HepG2 (cell line): ENCODE measurements around the gene TSC22D4. TPM values are rescaled to one million over a fixed set of nuclear protein-coding genes. Genes with fewer than 3 reads are reported as not detected.

ENCODE experiments used
- ATM ChIP-seq: fragments of 450-650 bp; IDR thresholded peaks from 2 replicates; pipeline ENCODE4 v1.7.1; 2017; ENCODE audit warnings: mild to moderate bottlenecking, borderline replicate concordance
- BCL6 ChIP-seq: IDR thresholded peaks from 2 replicates; pipeline ENCODE4 v1.6.1; 2016; ENCODE audit warnings: missing genetic modification reagents, missing compliant biosample characterization
- ETS1 ChIP-seq: sonication (generic); formaldehyde crosslinking; IDR thresholded peaks from 2 replicates; pipeline ENCODE4 v1.4.0; 2020; ENCODE audit warnings: missing genetic modification reagents
- FIP1L1 ChIP-seq: fragments of 200-400 bp; formaldehyde crosslinking; IDR thresholded peaks from 2 replicates; pipeline ENCODE4 v1.6.1; 2018; ENCODE audit warnings: low read depth, mild to moderate bottlenecking, low read length, moderate library complexity, borderline replicate concordance; ENCODE audit not compliant: insufficient read depth
- FUBP1 ChIP-seq: sonication (generic); formaldehyde crosslinking; IDR thresholded peaks from 2 replicates; pipeline ENCODE4 v1.5.1; 2020; ENCODE audit warnings: missing genetic modification reagents, mild to moderate bottlenecking, borderline replicate concordance
- GABPB1 ChIP-seq: IDR thresholded peaks from 2 replicates; pipeline ENCODE4 v1.6.1; 2016; ENCODE audit warnings: mild to moderate bottlenecking, missing genetic modification reagents, moderate library complexity, missing compliant biosample characterization
- MEIS2 ChIP-seq: sonication (generic); formaldehyde crosslinking; IDR thresholded peaks from 2 replicates; pipeline ENCODE4 v1.9.0; 2021; ENCODE audit warnings: mild to moderate bottlenecking, missing genetic modification reagents
- MLLT10 ChIP-seq: sonication (generic); formaldehyde crosslinking; IDR thresholded peaks from 2 replicates; pipeline ENCODE4 v1.4.0; 2020; ENCODE audit warnings: missing genetic modification reagents
- NCOA1 ChIP-seq: sonication (generic); formaldehyde crosslinking; IDR thresholded peaks from 2 replicates; pipeline ENCODE4 v1.9.0; 2021; ENCODE audit warnings: missing genetic modification reagents
- NCOR1 ChIP-seq: fragments of 200-600 bp; sonication (generic); IDR thresholded peaks from 2 replicates; pipeline ENCODE4 v1.7.0; 2017; ENCODE audit warnings: antibody characterized with exemption, low read length, borderline replicate concordance
- NR2C2 ChIP-seq: sonication (generic); formaldehyde crosslinking; IDR thresholded peaks from 2 replicates; pipeline ENCODE4 v1.4.0; 2020; ENCODE audit warnings: missing genetic modification reagents, mild to moderate bottlenecking, moderate library complexity, borderline replicate concordance
- RBAK ChIP-seq: sonication (generic); formaldehyde crosslinking; IDR thresholded peaks from 2 replicates; pipeline ENCODE4 v1.5.1; 2020; ENCODE audit warnings: mild to moderate bottlenecking, missing genetic modification reagents
- SRSF1 ChIP-seq: fragments of 200-400 bp; formaldehyde crosslinking; optimal IDR thresholded peaks from 2 replicates; pipeline ENCODE3; 2017; ENCODE audit warnings: mild to moderate bottlenecking, low read depth, low read length, moderate library complexity
- ZBTB25 ChIP-seq: IDR thresholded peaks from 2 replicates; pipeline ENCODE4 v1.6.1; 2018; ENCODE audit warnings: missing genetic modification reagents
- ZBTB3 ChIP-seq: sonication (generic); formaldehyde crosslinking; IDR thresholded peaks from 2 replicates; pipeline ENCODE4 v1.4.0; 2020; ENCODE audit warnings: low read depth, mild to moderate bottlenecking, moderate library complexity, missing genetic modification reagents, borderline replicate concordance
- ZNF124 ChIP-seq: sonication (generic); formaldehyde crosslinking; IDR thresholded peaks from 2 replicates; pipeline ENCODE4 v1.4.0; 2020; ENCODE audit warnings: missing genetic modification reagents
- ZNF234 ChIP-seq: sonication (generic); formaldehyde crosslinking; conservative IDR thresholded peaks from 2 replicates; pipeline ENCODE4 v1.5.1; 2020; ENCODE audit warnings: mild to moderate bottlenecking, missing genetic modification reagents
- ZNF296 ChIP-seq: sonication (generic); formaldehyde crosslinking; conservative IDR thresholded peaks from 2 replicates; pipeline ENCODE4 v1.5.0; 2020; ENCODE audit warnings: mild to moderate bottlenecking, missing genetic modification reagents
- ZNF382 ChIP-seq: sonication (generic); formaldehyde crosslinking; IDR thresholded peaks from 2 replicates; pipeline ENCODE4 v1.5.0; 2020; ENCODE audit warnings: missing genetic modification reagents, mild to moderate bottlenecking, borderline replicate concordance
- ZNF513 ChIP-seq: sonication (generic); formaldehyde crosslinking; conservative IDR thresholded peaks from 2 replicates; pipeline ENCODE4 v1.5.0; 2020; ENCODE audit warnings: missing genetic modification reagents
- ZNF549 ChIP-seq: sonication (generic); formaldehyde crosslinking; IDR thresholded peaks from 2 replicates; pipeline ENCODE4 v1.5.0; 2020; ENCODE audit warnings: missing genetic modification reagents
- ZNF570 ChIP-seq: sonication (generic); formaldehyde crosslinking; IDR thresholded peaks from 2 replicates; pipeline ENCODE4 v1.4.0; 2020; ENCODE audit warnings: mild to moderate bottlenecking, missing genetic modification reagents, borderline replicate concordance
- ZNF572 ChIP-seq: sonication (generic); formaldehyde crosslinking; IDR thresholded peaks from 2 replicates; pipeline ENCODE4 v1.5.1; 2020; ENCODE audit warnings: mild to moderate bottlenecking, missing genetic modification reagents
- ZNF703 ChIP-seq: sonication (generic); formaldehyde crosslinking; IDR thresholded peaks from 2 replicates; pipeline ENCODE4 v1.5.1; 2020; ENCODE audit warnings: missing genetic modification reagents, mild to moderate bottlenecking, moderate library complexity, borderline replicate concordance
- polyA plus RNA-seq, 8 experiments: library from polyadenylated mRNA; depleted of rRNA in 3 of 8; stranded (reverse) in 7 of 8; unstranded in 1 of 8; fragments of >200 nt; fragmentation: Illumina TruSeq in 4 of 8; extraction: Trizol in 4 of 8; gene quantifications; 2 replicates each; pipeline versions ENCODE4 v1.2.1 to v1.2.3, GENCODE V29; 2011 to 2016; ENCODE audit warnings: low read depth in 4 of 8, missing spikeins in 1 of 8, mixed read lengths in 1 of 8; ENCODE audit not compliant: insufficient read depth in 1 of 8
- total RNA-seq, 5 experiments: library from RNA; depleted of rRNA; stranded (reverse); fragments of >200 nt; fragmentation: Illumina TruSeq; extraction: Trizol; gene quantifications; 2 replicates each; pipeline ENCODE4 v1.2.3, GENCODE V29; 2016; ENCODE audit warnings: low read depth in 1 of 5

TSC22D4 gene
- total and polyA plus RNA-seq, 2 of the 13 experiments (the other 11 are each of a cell fraction or from before 2014, with no cell fraction given), result 7.7 to 8.7 TPM

- no peak for TF ChIP-seq ZBTB25 (CRISPR knock-in tag)
- no peak for TF ChIP-seq ZNF234 (CRISPR knock-in tag)
- 0 out of 2 replicates have a peak, but pooled peaks have one; percentile 79 for TF ChIP-seq ZBTB3 (CRISPR knock-in tag)
- no peak for TF ChIP-seq ZNF703
- TF ChIP-seq ZNF124 (CRISPR knock-in tag), result no peak; the same call in 1 of the 2 replicates
- TF ChIP-seq ATM, result no peak
- TF ChIP-seq NCOA1 (CRISPR knock-in tag), result no peak
- TF ChIP-seq ZNF572 (CRISPR knock-in tag), result no peak
- peak; percentile 69; the same call in 1 of the 2 replicates for TF ChIP-seq NCOR1
- no peak for TF ChIP-seq ZNF570 (CRISPR knock-in tag)
- no peak; the same call in 1 of the 2 replicates for TF ChIP-seq ETS1 (CRISPR knock-in tag)
- no peak for TF ChIP-seq FIP1L1
- TF ChIP-seq ZNF549 (CRISPR knock-in tag), result no peak
- TF ChIP-seq RBAK (CRISPR knock-in tag), result no peak
- no peak for TF ChIP-seq FUBP1 (CRISPR knock-in tag)
- no peak for TF ChIP-seq ZNF382
- TF ChIP-seq GABPB1, result peak; percentile 61
- no peak for TF ChIP-seq ZNF513 (CRISPR knock-in tag)
- TF ChIP-seq BCL6, result peak; percentile 68; the same call in 1 of the 2 replicates
- no peak for TF ChIP-seq ZNF296
- 0 out of 2 replicates have a peak, but pooled peaks have one; percentile 9 for TF ChIP-seq MEIS2 (CRISPR knock-in tag)
- no peak for TF ChIP-seq MLLT10 (CRISPR knock-in tag)
- peak; percentile 95 for TF ChIP-seq NR2C2
- TF ChIP-seq SRSF1, result no peak
These were observed 34.4 kb downstream of the TSC22D4 start (continued) for GRCh38 chr7:100444311-100445278.
